K562 (cell line): ENCODE data around the gene KNL1. TPM values are rescaled to one million over a fixed set of nuclear protein-coding genes. Genes with fewer than 3 reads are reported as not detected.

Experiments used
- ATAC-seq: fragments of 200-7000 bp; cut with Tn5 transposase; 3 replicates; pipeline ENCODE4 v1.9.1; 2020; ENCODE audit warnings: moderate library complexity
- BruUV-seq: library from RNA; stranded (reverse); fragments of 400-500 nt; replicated peaks from 2 replicates; lab custom pipeline; 2021; lab: Mats Ljungman, UMichigan
- CTCF ChIA-PET: fragments of 300-600 bp; formaldehyde crosslinking; extraction: SDS; loops from one replicate; lab custom pipeline; 2021; ENCODE audit warnings: low intra/inter-chr PET ratio; lab: Yijun Ruan, JAX
- POLR2A ChIA-PET: fragments of 300-600, 350-650 bp; sonication (Branson Sonifier 250); formaldehyde crosslinking; extraction: SDS; loops from one replicate; lab custom pipeline; 2021; ENCODE audit warnings: antibody characterized with exemption, inconsistent platforms; lab: Yijun Ruan, JAX
- DNase-seq, 4 experiments: peaks; one replicate each; pipeline versions ENCODE4 v3.0.0 to v3.0.0-alpha.2; 2011 to 2018; ENCODE audit warnings: low spot score in 3 of 4, mixed read lengths in 3 of 4; ENCODE audit errors: extremely low read depth in 1 of 4
- FAIRE-seq: peaks from 2 replicates; lab custom pipeline; 2011; peaks lifted over from hg19 to GRCh38; lab: Jason Lieb, UNC
- H2AFZ ChIP-seq: 2 replicates; pipeline ENCODE4 v1.6.0; 2011; ENCODE audit warnings: low read depth, low read length, control low read depth, inconsistent platforms
- H3K27ac ChIP-seq: fragments of 200-600 bp; 3 replicates; pipeline ENCODE4 v1.8.0; 2011; ENCODE audit warnings: low read depth, mild to moderate bottlenecking, control low read depth, inconsistent platforms, low read length, moderate library complexity, mixed read lengths; ENCODE audit errors: extremely low read depth
- H3K27me3 ChIP-seq, 2 experiments: fragments of 300-600 bp in 1 of 2; 2 replicates in 1 of 2; 3 replicates in 1 of 2; pipeline versions ENCODE4 v1.6.0 to v1.8.0; 2011; ENCODE audit warnings: inconsistent platforms in 2 of 2, low read length in 2 of 2, mild to moderate bottlenecking in 1 of 2, mixed read lengths in 1 of 2, moderate library complexity in 1 of 2; ENCODE audit not compliant: control insufficient read depth in 2 of 2, insufficient read depth in 2 of 2
- H3K36me3 ChIP-seq: fragments of 300-600 bp; 3 replicates; pipeline ENCODE4 v1.8.0; 2011; ENCODE audit warnings: mild to moderate bottlenecking, low read length, inconsistent platforms; ENCODE audit not compliant: control insufficient read depth, insufficient read depth
- H3K4me1 ChIP-seq, 2 experiments: fragments of 200-600 bp in 1 of 2; replicated peaks in 1 of 2; 2 replicates in 1 of 2; 3 replicates in 1 of 2; pipeline versions ENCODE4 v1.5.1 to v1.8.0; 2011; ENCODE audit warnings: inconsistent platforms in 2 of 2, low read length in 2 of 2, mild to moderate bottlenecking in 1 of 2, mixed read lengths in 1 of 2, moderate library complexity in 1 of 2; ENCODE audit not compliant: control insufficient read depth in 2 of 2, insufficient read depth in 2 of 2
- H3K4me2 ChIP-seq: 2 replicates; pipeline ENCODE4 v1.6.1; 2011; ENCODE audit warnings: low read length, control low read depth, inconsistent platforms, mixed read lengths; ENCODE audit not compliant: insufficient read depth
- H3K4me3 ChIP-seq: fragments of 200-600 bp; sonication (generic), shearing (Covaris generic); 2 replicates; pipeline ENCODE4 v1.5.1; 2016; ENCODE audit warnings: control low read depth, inconsistent platforms
- H3K79me2 ChIP-seq: fragments of 200-600 bp; 3 replicates; pipeline ENCODE4 v1.8.0; 2011; ENCODE audit warnings: low read length, inconsistent platforms; ENCODE audit not compliant: control insufficient read depth, insufficient read depth
- H3K9ac ChIP-seq, 2 experiments: 2 replicates each; pipeline versions ENCODE4 v1.6.0 to v1.6.1; 2011; ENCODE audit warnings: low read depth in 2 of 2, low read length in 2 of 2, control low read depth in 1 of 2, inconsistent platforms in 1 of 2, mild to moderate bottlenecking in 1 of 2, mixed read lengths in 1 of 2; ENCODE audit not compliant: insufficient read depth in 1 of 2
- H3K9me1 ChIP-seq: one replicate; pipeline ENCODE4 v1.6.0; 2011; ENCODE audit warnings: inconsistent platforms, mild to moderate bottlenecking, low read length, moderate library complexity; ENCODE audit not compliant: control insufficient read depth, insufficient read depth
- H3K9me3 ChIP-seq: replicated peaks from 2 replicates; pipeline ENCODE4 v1.5.1; 2011; ENCODE audit warnings: low read depth, low read length, inconsistent platforms; ENCODE audit not compliant: control insufficient read depth, insufficient read depth
- H4K20me1 ChIP-seq: replicated peaks from 2 replicates; pipeline ENCODE4 v1.6.1; 2011; ENCODE audit warnings: low read length, inconsistent platforms, mixed read lengths; ENCODE audit not compliant: control insufficient read depth, insufficient read depth
- ADNP ChIP-seq: fragments of 200-800 bp; sonication (Bioruptor generic); IDR thresholded peaks from 2 replicates; pipeline ENCODE4 v1.6.1; 2016; ENCODE audit warnings: missing genetic modification characterization, missing compliant biosample characterization
- ATF2 ChIP-seq: sonication (generic); formaldehyde crosslinking; IDR thresholded peaks from 2 replicates; pipeline ENCODE4 v1.8.1; 2022; ENCODE audit warnings: missing genetic modification reagents
- EZH2 ChIP-seq: IDR thresholded peaks from 2 replicates; pipeline ENCODE4 v1.6.1; 2012; ENCODE audit warnings: low read depth, mild to moderate bottlenecking, inconsistent platforms, low read length, borderline replicate concordance
- HES1 ChIP-seq: fragments of 450-650 bp; IDR thresholded peaks from 2 replicates; pipeline ENCODE4 v1.6.1; 2016; ENCODE audit warnings: low read depth, mild to moderate bottlenecking, moderate library complexity
- HNRNPH1 ChIP-seq: fragments of 200-400 bp; formaldehyde crosslinking; optimal IDR thresholded peaks from 2 replicates; pipeline ENCODE3; 2017; ENCODE audit warnings: low read depth, mild to moderate bottlenecking, low read length, moderate library complexity
- MAX ChIP-seq: sonication (generic); formaldehyde crosslinking; IDR thresholded peaks from 2 replicates; pipeline ENCODE4 v1.9.0; 2022; ENCODE audit warnings: mild to moderate bottlenecking, missing genetic modification reagents
- MEF2A ChIP-seq: IDR thresholded peaks from 2 replicates; pipeline ENCODE4 v1.6.1; 2011; ENCODE audit warnings: low read depth, mild to moderate bottlenecking, low read length, moderate library complexity; ENCODE audit not compliant: control insufficient read depth
- NFYB ChIP-seq: IDR thresholded peaks from 2 replicates; pipeline ENCODE4 v1.6.1; 2011; ENCODE audit warnings: mild to moderate bottlenecking, moderate library complexity; ENCODE audit not compliant: insufficient read length; ENCODE audit errors: extremely low read depth
- NR2C1 ChIP-seq, 2 experiments: fragments of 450-650 bp; IDR thresholded peaks; 2 replicates each; pipeline ENCODE4 v1.6.1; 2017; ENCODE audit warnings: mild to moderate bottlenecking in 2 of 2, antibody characterized with exemption in 1 of 2, inconsistent platforms in 1 of 2, missing compliant biosample characterization in 1 of 2, missing genetic modification characterization in 1 of 2
- NR2C2 ChIP-seq, 2 experiments: fragments of 200-800 bp in 1 of 2; sonication (Bioruptor generic) in 1 of 2; sonication (generic) in 1 of 2; formaldehyde crosslinking in 1 of 2; IDR thresholded peaks; 2 replicates each; pipeline versions ENCODE4 v1.6.1 to v1.8.0; 2016 to 2022; ENCODE audit warnings: mild to moderate bottlenecking in 1 of 2, missing compliant biosample characterization in 1 of 2, missing genetic modification characterization in 1 of 2, missing genetic modification reagents in 1 of 2
- PKNOX1 ChIP-seq: fragments of 450-650 bp; IDR thresholded peaks from 2 replicates; pipeline ENCODE4 v1.6.1; 2016
- ZNF133 ChIP-seq: fragments of 250-450 bp; sonication (Bioruptor Pico); IDR thresholded peaks from 2 replicates; pipeline ENCODE4 v1.4.0; 2020; ENCODE audit warnings: mild to moderate bottlenecking
- WGBS: fragments of 100-300 bp; shearing (Covaris generic); methylation state at CpG from one replicate; pipeline ENCODE4 v1.1.6; 2016; ENCODE audit warnings: low coverage, mixed read lengths; ENCODE audit not compliant: insufficient coverage; ENCODE audit errors: missing lambda C conversion rate; 5-methylcytosine and 5-hydroxymethylcytosine counted together
- in situ Hi-C: fragments of 300-500 bp; cut with MboI; formaldehyde crosslinking; loops from 4 replicates; pipeline ENCODE4 v1.15.0; 2018; ENCODE audit warnings: inconsistent platforms, mixed read lengths
- intact Hi-C: fragments of 100-400 bp; cut with micrococcal nuclease; formaldehyde crosslinking; loops from 2 replicates; pipeline ENCODE4 v1.14.2; 2022
- polyA plus RNA-seq, 8 experiments: library from polyadenylated mRNA; depleted of rRNA in 4 of 8; stranded (reverse) in 5 of 8; unstranded in 3 of 8; fragments of >200 nt; fragmentation: Nextera tagmentation in 2 of 8; fragmentation: Illumina TruSeq in 1 of 8; extraction: Ambion mirVana in 2 of 8; extraction: Trizol in 1 of 8; gene quantifications; 2 replicates each; pipeline versions ENCODE4 v1.2.1 to v1.2.3, GENCODE V29; 2011 to 2014; ENCODE audit warnings: inconsistent platforms in 1 of 8, missing spikeins in 1 of 8
- total RNA-seq, 7 experiments: library from RNA; depleted of rRNA in 6 of 7; stranded (reverse); fragments of >200 nt in 6 of 7; fragmentation: Illumina TruSeq in 2 of 7; extraction: Trizol in 2 of 7; gene quantifications; 2 replicates each; pipeline versions ENCODE4 v1.2.1 to v1.2.3, GENCODE V29; 2011 to 2021; ENCODE audit warnings: low replicate concordance in 1 of 7

The KNL1 gene
- total and polyA plus RNA-seq, 9 of the 15 experiments (the other 6 are each of a cell fraction or from before 2014, with no cell fraction given), result 14.5 to 65.4 (median 34.6) TPM

GRCh38 chr15:40582726-40583246, 11.3 kb upstream of the KNL1 start:
- ChIA-PET CTCF (no interaction called here), POLR2A (interaction anchor here (0.6 to 1.6 kb wide), 2 partner anchors 13 to 106 kb away, joined by 3 to 9 read pairs; partner anchors contain the start of gene RPUSD2)
- H3K9ac ChIP-seq, result peak overlapping the region in 1 of 2 experiments; percentile 64; a peak in 2 of 4 replicates
- ATAC-seq, result peak; percentile 87
- H3K9me1 ChIP-seq, result no peaks in the 10 kb centered on the region
- no peaks in the 10 kb centered on the region for H4K20me1 ChIP-seq
- peaks cover 3% of the 10 kb centered on the region for H3K9me3 ChIP-seq
- H2AFZ ChIP-seq, result peak overlapping the region; percentile 93
- peak overlapping the region; percentile 76 for H3K4me2 ChIP-seq
- 35% methylated on average over 8 of the region's 8 CpGs for WGBS
- in situ Hi-C loops, result no loop called here
- H3K36me3 ChIP-seq, result no peaks in the 10 kb centered on the region
- peaks cover 0 to 2% of the 10 kb centered on the region in 2 experiments; a peak in 1 of 5 replicates for H3K4me1 ChIP-seq
- peak; percentile 26 to 68 (median 44) for DNase-seq
- peak; percentile 71 for FAIRE-seq
- H3K27ac ChIP-seq, result peak overlapping the region; percentile 67; the same call in 2 of the 3 replicates
- intact Hi-C loops, result no loop called here
- H3K4me3 ChIP-seq, result peak overlapping the region; percentile 31
- no peaks in the 10 kb centered on the region for H3K27me3 ChIP-seq
- BruUV-seq, result no TSS peak
- no peaks in the 10 kb centered on the region for H3K79me2 ChIP-seq
- TF ChIP-seq PKNOX1, result peak; percentile 94
- TF ChIP-seq ZNF133 (CRISPR knock-in tag), result no peak
- TF ChIP-seq MAX (CRISPR knock-in tag), result no peak
- TF ChIP-seq ADNP, result no peak
- no peak for TF ChIP-seq HES1
- TF ChIP-seq NR2C1 (IDR thresholded peaks at IDR 0.05), result peak; percentile 41; the same call in 1 of the 2 replicates
- peak; percentile 55; the same call in 1 of the 2 replicates for TF ChIP-seq NR2C1 (tag; IDR thresholded peaks at IDR 0.05)
- TF ChIP-seq NR2C2 (CRISPR knock-in tag; IDR thresholded peaks at IDR 0.05), result no peak
- TF ChIP-seq NR2C2 (tag; IDR thresholded peaks at IDR 0.05), result peak; percentile 65
- no peak for TF ChIP-seq EZH2
- no peak for TF ChIP-seq HNRNPH1
- TF ChIP-seq ATF2 (CRISPR knock-in tag), result no peak
- peak; percentile 49 for TF ChIP-seq NFYB
- no peak for TF ChIP-seq MEF2A
